ENCODE results near the gene EMC1. TPM values are rescaled to one million over a fixed set of nuclear protein-coding genes. Genes with fewer than 3 reads are reported as not detected.

Gene EMC1
- polyA plus RNA-seq, 1 of the 3 experiments (the other 2 are of a cell fraction), result 87.6 TPM

GRCh38 chr1:19240673-19241538 lies 10.4 kb downstream of the EMC1 start (continued):
- no peak for TF ChIP-seq FOSL2 (IDR thresholded peaks at IDR 0.05; ENCODE audit: borderline replicate concordance, low read depth)
- TF ChIP-seq USF1 (IDR thresholded peaks at IDR 0.05; ENCODE audit: borderline replicate concordance, low read depth), result no peak
- TF ChIP-seq RAD21 (IDR thresholded peaks at IDR 0.05; ENCODE audit: low read length), result peak; percentile 79
- no peak for TF ChIP-seq JUND (IDR thresholded peaks at IDR 0.05)

- 81% methylated on average over 5 of the region's 7 CpGs for WGBS (ENCODE audit: low lambda C conversion rate)
- Histone ChIP-seq H3K9ac (no peak overlapping the region), H3K79me2 (ENCODE audit: insufficient read depth) (0 out of 2 replicates have a peak, but pooled peaks cover 5% of the 10 kb centered on the region), H3F3A (replicated peaks; ENCODE audit: insufficient read depth) (no peaks in the 10 kb centered on the region), H3K4me2 (no peak overlapping the region), H3K36me3 (replicated peaks in 1 of 2; ENCODE audit: control insufficient read depth in 1 of 2, insufficient read depth in 2 of 2, low read length in 1 of 2) (peaks cover 55 to 64% of the 10 kb centered on the region in 2 experiments), H3K27me3 (ENCODE audit: insufficient read depth) (no peaks in the 10 kb centered on the region), H3K4me3 (ENCODE audit: low read depth in 2 of 2, low read length in 1 of 2) (no peak overlapping the region), H3K4me1 (ENCODE audit: control insufficient read depth in 1 of 2, insufficient read depth in 2 of 2, low read depth in 1 of 2, low read length in 1 of 2) (no peaks in the 10 kb centered on the region), H3K9me3 (no peaks in the 10 kb centered on the region), H3K9me2 (no peaks in the 10 kb centered on the region), H4K20me1 (ENCODE audit: insufficient read depth) (no peaks in the 10 kb centered on the region), H3K27ac (ENCODE audit: low read depth in 2 of 2, low read length in 1 of 2) (no peak overlapping the region), H2AFZ (ENCODE audit: low read depth) (no peak overlapping the region)
- TF ChIP-seq IRF3 (IDR thresholded peaks at IDR 0.05; ENCODE audit: low read depth, low read length), result no peak
- no peak for TF ChIP-seq JUND (IDR thresholded peaks at IDR 0.05)
- TF ChIP-seq TEAD4 (IDR thresholded peaks at IDR 0.05; ENCODE audit: borderline replicate concordance, insufficient read depth), result no peak
- TF ChIP-seq SIN3A (IDR thresholded peaks at IDR 0.05; ENCODE audit: borderline replicate concordance, low read depth, low read length), result no peak
- TF ChIP-seq TAF1 (IDR thresholded peaks at IDR 0.05; ENCODE audit: borderline replicate concordance, low read depth, low read length), result no peak
- no peak for TF ChIP-seq CTCF (IDR thresholded peaks at IDR 0.05)
- TF ChIP-seq USF1 (IDR thresholded peaks at IDR 0.05; ENCODE audit: borderline replicate concordance, low read depth), result no peak
- TF ChIP-seq FOSL2 (IDR thresholded peaks at IDR 0.05; ENCODE audit: borderline replicate concordance, low read depth), result no peak
- no peak for TF ChIP-seq ELF1 (IDR thresholded peaks at IDR 0.05)
- no peak for TF ChIP-seq GABPA (IDR thresholded peaks at IDR 0.05; ENCODE audit: low read depth)
- no peak for TF ChIP-seq ZBTB33 (IDR thresholded peaks at IDR 0.05; ENCODE audit: borderline replicate concordance, low read depth)
- ChIA-PET POLR2A (no interaction called here), CTCF (interaction anchor here (0.9 to 2.5 kb wide), 17 partner anchors 8 to 643 kb away, joined by 3 to 21 read pairs (median 8); partner anchors contain the start of genes EMC1 and MRTO4)
- DNase-seq, result no peak
These were observed 11.4 kb downstream of the EMC1 start for GRCh38 chr1:19239876-19240275.

Data from SK-N-SH (cell line).